K562 (cell line): ENCODE measurements around the gene KATNAL2. TPM values are rescaled to one million over a fixed set of nuclear protein-coding genes. Genes with fewer than 3 reads are reported as not detected.

ENCODE experiments used
- BDP1 ChIP-seq: IDR thresholded peaks from 3 replicates; pipeline ENCODE4 v1.6.1; 2011; ENCODE audit not compliant: insufficient read length, insufficient read depth
- CBFA2T3 ChIP-seq: fragments of 450-650 bp; IDR thresholded peaks from 2 replicates; pipeline ENCODE4 v1.6.1; 2017
- CBX5 ChIP-seq: IDR thresholded peaks from 2 replicates; pipeline ENCODE4 v1.6.1; 2014; ENCODE audit warnings: low read depth, borderline replicate concordance
- EHMT2 ChIP-seq: fragments of 450-650 bp; IDR thresholded peaks from 2 replicates; pipeline ENCODE4 v1.6.1; 2018; ENCODE audit warnings: antibody characterized with exemption
- ELF2 ChIP-seq: fragments of 250-450 bp; sonication (Bioruptor Pico); IDR thresholded peaks from 2 replicates; pipeline ENCODE4 v1.5.0; 2021; ENCODE audit warnings: mild to moderate bottlenecking
- EP300 ChIP-seq: IDR thresholded peaks from 2 replicates; pipeline ENCODE4 v1.6.1; 2012; ENCODE audit warnings: low read length, improper control_type of control experiment
- ESRRA ChIP-seq: fragments of 450-650 bp; IDR thresholded peaks from 2 replicates; pipeline ENCODE4 v1.6.1; 2014; ENCODE audit warnings: low read depth, mild to moderate bottlenecking, moderate library complexity, borderline replicate concordance
- JUN ChIP-seq, 2 experiments: sonication (generic) in 1 of 2; formaldehyde crosslinking in 1 of 2; IDR thresholded peaks; 2 replicates each; pipeline versions ENCODE4 v1.6.1 to v1.8.0; 2012 to 2022; ENCODE audit warnings: borderline replicate concordance in 2 of 2, mild to moderate bottlenecking in 2 of 2, improper control_type of control experiment in 1 of 2, low read depth in 1 of 2, low read length in 1 of 2, missing genetic modification reagents in 1 of 2
- PURB ChIP-seq: sonication (generic); formaldehyde crosslinking; IDR thresholded peaks from 2 replicates; pipeline ENCODE4 v1.9.0; 2021; ENCODE audit warnings: low read depth, mild to moderate bottlenecking, missing genetic modification reagents
- SIX5 ChIP-seq, 2 experiments: IDR thresholded peaks; 2 replicates each; pipeline ENCODE4 v1.6.1; 2011; ENCODE audit warnings: low read length in 2 of 2, borderline replicate concordance in 1 of 2, low read depth in 1 of 2, mild to moderate bottlenecking in 1 of 2, moderate library complexity in 1 of 2; ENCODE audit not compliant: insufficient read depth in 1 of 2
- SPI1 ChIP-seq: IDR thresholded peaks from 2 replicates; pipeline ENCODE4 v1.6.1; 2011; ENCODE audit warnings: low read depth, low read length, control low read depth, borderline replicate concordance
- TARDBP ChIP-seq: fragments of 450-650 bp; IDR thresholded peaks from 2 replicates; pipeline ENCODE4 v1.6.1; 2016
- TBP ChIP-seq: optimal IDR thresholded peaks from 2 replicates; pipeline ENCODE3; 2011; ENCODE audit warnings: low read depth, low read length, improper control_type of control experiment
- ZNF253 ChIP-seq: fragments of 250-450 bp; sonication (Bioruptor Pico); conservative IDR thresholded peaks from 2 replicates; pipeline ENCODE4 v1.6.1; 2021; ENCODE audit warnings: mild to moderate bottlenecking
- ZNF311 ChIP-seq: fragments of 250-450 bp; sonication (Bioruptor Pico); IDR thresholded peaks from 2 replicates; pipeline ENCODE4 v1.4.0; 2020; ENCODE audit warnings: mild to moderate bottlenecking, moderate library complexity
- ZNF696 ChIP-seq: fragments of 250-450 bp; sonication (Bioruptor Pico); conservative IDR thresholded peaks from 2 replicates; pipeline ENCODE4 v1.4.0; 2020; ENCODE audit warnings: mild to moderate bottlenecking, moderate library complexity
- polyA plus RNA-seq, 8 experiments: library from polyadenylated mRNA; depleted of rRNA in 4 of 8; stranded (reverse) in 5 of 8; unstranded in 3 of 8; fragments of >200 nt; fragmentation: Nextera tagmentation in 2 of 8; fragmentation: Illumina TruSeq in 1 of 8; extraction: Ambion mirVana in 2 of 8; extraction: Trizol in 1 of 8; gene quantifications; 2 replicates each; pipeline versions ENCODE4 v1.2.1 to v1.2.3, GENCODE V29; 2011 to 2014; ENCODE audit warnings: inconsistent platforms in 1 of 8, missing spikeins in 1 of 8
- total RNA-seq, 7 experiments: library from RNA; depleted of rRNA in 6 of 7; stranded (reverse); fragments of >200 nt in 6 of 7; fragmentation: Illumina TruSeq in 2 of 7; extraction: Trizol in 2 of 7; gene quantifications; 2 replicates each; pipeline versions ENCODE4 v1.2.1 to v1.2.3, GENCODE V29; 2011 to 2021; ENCODE audit warnings: low replicate concordance in 1 of 7
- TF ChIP-seq, protein P1 (sequence below): sonication (generic); formaldehyde crosslinking; IDR thresholded peaks from 2 replicates; pipeline ENCODE4 v1.8.1; 2023; ENCODE audit warnings: mild to moderate bottlenecking, missing genetic modification reagents, moderate library complexity
- TF ChIP-seq, protein P2 (sequence below): fragments of 450-650 bp; IDR thresholded peaks from 2 replicates; pipeline ENCODE4 v1.6.1; 2016; ENCODE audit warnings: mild to moderate bottlenecking, moderate library complexity

KATNAL2 gene
- total and polyA plus RNA-seq, 9 of the 15 experiments (the other 6 are each of a cell fraction or from before 2014, with no cell fraction given) = 0.08 to 1.2 (median 0.48) TPM

DNA sequence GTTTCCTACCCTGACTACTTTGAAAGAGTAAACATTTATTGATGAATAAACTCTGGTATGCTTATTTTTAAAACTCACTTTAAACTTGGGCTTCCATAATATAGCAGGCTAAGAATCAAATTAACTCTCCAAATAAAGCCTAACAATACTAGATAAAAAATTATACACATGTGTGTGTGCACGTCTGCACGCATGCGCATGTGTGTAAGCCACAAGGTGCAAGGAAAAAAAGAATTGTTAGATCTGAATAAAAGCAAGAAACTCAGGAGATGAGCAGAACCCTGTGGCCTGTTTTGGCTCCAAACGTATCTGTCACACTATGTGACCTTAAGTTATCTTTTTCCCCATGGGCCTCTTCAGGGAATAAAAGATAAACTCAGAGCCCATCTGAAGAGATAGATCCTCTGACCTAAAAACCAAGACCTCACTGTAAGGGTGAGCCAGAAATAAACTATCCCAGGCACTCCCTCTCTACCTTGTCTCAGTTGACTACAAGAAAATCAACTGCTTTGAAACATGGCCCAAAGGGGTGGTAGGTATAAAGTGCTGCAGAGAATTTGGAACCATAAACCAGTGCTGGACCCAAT lies 226.6 kb downstream of the KATNAL2 start (continued):
- TF ChIP-seq, protein P1, sequence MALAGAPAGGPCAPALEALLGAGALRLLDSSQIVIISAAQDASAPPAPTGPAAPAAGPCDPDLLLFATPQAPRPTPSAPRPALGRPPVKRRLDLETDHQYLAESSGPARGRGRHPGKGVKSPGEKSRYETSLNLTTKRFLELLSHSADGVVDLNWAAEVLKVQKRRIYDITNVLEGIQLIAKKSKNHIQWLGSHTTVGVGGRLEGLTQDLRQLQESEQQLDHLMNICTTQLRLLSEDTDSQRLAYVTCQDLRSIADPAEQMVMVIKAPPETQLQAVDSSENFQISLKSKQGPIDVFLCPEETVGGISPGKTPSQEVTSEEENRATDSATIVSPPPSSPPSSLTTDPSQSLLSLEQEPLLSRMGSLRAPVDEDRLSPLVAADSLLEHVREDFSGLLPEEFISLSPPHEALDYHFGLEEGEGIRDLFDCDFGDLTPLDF (CRISPR knock-in tag) = no peak
- no peak for TF ChIP-seq TARDBP
- TF ChIP-seq EP300 = peak; percentile 41; the same call in 1 of the 2 replicates
- no peak for TF ChIP-seq ZNF311 (CRISPR knock-in tag)
- no peak for TF ChIP-seq ZNF253 (CRISPR knock-in tag)
- no peak for TF ChIP-seq TBP
- no peak for TF ChIP-seq ESRRA
- TF ChIP-seq, protein P2, sequence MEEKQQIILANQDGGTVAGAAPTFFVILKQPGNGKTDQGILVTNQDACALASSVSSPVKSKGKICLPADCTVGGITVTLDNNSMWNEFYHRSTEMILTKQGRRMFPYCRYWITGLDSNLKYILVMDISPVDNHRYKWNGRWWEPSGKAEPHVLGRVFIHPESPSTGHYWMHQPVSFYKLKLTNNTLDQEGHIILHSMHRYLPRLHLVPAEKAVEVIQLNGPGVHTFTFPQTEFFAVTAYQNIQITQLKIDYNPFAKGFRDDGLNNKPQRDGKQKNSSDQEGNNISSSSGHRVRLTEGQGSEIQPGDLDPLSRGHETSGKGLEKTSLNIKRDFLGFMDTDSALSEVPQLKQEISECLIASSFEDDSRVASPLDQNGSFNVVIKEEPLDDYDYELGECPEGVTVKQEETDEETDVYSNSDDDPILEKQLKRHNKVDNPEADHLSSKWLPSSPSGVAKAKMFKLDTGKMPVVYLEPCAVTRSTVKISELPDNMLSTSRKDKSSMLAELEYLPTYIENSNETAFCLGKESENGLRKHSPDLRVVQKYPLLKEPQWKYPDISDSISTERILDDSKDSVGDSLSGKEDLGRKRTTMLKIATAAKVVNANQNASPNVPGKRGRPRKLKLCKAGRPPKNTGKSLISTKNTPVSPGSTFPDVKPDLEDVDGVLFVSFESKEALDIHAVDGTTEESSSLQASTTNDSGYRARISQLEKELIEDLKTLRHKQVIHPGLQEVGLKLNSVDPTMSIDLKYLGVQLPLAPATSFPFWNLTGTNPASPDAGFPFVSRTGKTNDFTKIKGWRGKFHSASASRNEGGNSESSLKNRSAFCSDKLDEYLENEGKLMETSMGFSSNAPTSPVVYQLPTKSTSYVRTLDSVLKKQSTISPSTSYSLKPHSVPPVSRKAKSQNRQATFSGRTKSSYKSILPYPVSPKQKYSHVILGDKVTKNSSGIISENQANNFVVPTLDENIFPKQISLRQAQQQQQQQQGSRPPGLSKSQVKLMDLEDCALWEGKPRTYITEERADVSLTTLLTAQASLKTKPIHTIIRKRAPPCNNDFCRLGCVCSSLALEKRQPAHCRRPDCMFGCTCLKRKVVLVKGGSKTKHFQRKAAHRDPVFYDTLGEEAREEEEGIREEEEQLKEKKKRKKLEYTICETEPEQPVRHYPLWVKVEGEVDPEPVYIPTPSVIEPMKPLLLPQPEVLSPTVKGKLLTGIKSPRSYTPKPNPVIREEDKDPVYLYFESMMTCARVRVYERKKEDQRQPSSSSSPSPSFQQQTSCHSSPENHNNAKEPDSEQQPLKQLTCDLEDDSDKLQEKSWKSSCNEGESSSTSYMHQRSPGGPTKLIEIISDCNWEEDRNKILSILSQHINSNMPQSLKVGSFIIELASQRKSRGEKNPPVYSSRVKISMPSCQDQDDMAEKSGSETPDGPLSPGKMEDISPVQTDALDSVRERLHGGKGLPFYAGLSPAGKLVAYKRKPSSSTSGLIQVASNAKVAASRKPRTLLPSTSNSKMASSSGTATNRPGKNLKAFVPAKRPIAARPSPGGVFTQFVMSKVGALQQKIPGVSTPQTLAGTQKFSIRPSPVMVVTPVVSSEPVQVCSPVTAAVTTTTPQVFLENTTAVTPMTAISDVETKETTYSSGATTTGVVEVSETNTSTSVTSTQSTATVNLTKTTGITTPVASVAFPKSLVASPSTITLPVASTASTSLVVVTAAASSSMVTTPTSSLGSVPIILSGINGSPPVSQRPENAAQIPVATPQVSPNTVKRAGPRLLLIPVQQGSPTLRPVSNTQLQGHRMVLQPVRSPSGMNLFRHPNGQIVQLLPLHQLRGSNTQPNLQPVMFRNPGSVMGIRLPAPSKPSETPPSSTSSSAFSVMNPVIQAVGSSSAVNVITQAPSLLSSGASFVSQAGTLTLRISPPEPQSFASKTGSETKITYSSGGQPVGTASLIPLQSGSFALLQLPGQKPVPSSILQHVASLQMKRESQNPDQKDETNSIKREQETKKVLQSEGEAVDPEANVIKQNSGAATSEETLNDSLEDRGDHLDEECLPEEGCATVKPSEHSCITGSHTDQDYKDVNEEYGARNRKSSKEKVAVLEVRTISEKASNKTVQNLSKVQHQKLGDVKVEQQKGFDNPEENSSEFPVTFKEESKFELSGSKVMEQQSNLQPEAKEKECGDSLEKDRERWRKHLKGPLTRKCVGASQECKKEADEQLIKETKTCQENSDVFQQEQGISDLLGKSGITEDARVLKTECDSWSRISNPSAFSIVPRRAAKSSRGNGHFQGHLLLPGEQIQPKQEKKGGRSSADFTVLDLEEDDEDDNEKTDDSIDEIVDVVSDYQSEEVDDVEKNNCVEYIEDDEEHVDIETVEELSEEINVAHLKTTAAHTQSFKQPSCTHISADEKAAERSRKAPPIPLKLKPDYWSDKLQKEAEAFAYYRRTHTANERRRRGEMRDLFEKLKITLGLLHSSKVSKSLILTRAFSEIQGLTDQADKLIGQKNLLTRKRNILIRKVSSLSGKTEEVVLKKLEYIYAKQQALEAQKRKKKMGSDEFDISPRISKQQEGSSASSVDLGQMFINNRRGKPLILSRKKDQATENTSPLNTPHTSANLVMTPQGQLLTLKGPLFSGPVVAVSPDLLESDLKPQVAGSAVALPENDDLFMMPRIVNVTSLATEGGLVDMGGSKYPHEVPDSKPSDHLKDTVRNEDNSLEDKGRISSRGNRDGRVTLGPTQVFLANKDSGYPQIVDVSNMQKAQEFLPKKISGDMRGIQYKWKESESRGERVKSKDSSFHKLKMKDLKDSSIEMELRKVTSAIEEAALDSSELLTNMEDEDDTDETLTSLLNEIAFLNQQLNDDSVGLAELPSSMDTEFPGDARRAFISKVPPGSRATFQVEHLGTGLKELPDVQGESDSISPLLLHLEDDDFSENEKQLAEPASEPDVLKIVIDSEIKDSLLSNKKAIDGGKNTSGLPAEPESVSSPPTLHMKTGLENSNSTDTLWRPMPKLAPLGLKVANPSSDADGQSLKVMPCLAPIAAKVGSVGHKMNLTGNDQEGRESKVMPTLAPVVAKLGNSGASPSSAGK = no peak
- no peak for TF ChIP-seq BDP1
- TF ChIP-seq JUN (IDR thresholded peaks at IDR 0.05; ENCODE audit: borderline replicate concordance, low read depth, low read length) = no peak
- TF ChIP-seq JUN (CRISPR knock-in tag; IDR thresholded peaks at IDR 0.05; ENCODE audit: borderline replicate concordance) = no peak
- TF ChIP-seq CBX5 = no peak
- TF ChIP-seq EHMT2 = no peak
- TF ChIP-seq ELF2 (CRISPR knock-in tag) = no peak
- no peak for TF ChIP-seq SIX5 (IDR thresholded peaks at IDR 0.05; ENCODE audit: borderline replicate concordance in 1 of 2, insufficient read depth in 1 of 2, low read depth in 1 of 2, low read length in 2 of 2)
- no peak for TF ChIP-seq ZNF696
- TF ChIP-seq SPI1 = no peak
- peak; percentile 72 for TF ChIP-seq CBFA2T3
- no peak for TF ChIP-seq PURB (CRISPR knock-in tag)
